CD14-positive monocyte (primary cell): ENCODE data around the gene EML6. TPM values are rescaled to one million over a fixed set of nuclear protein-coding genes. Genes with fewer than 3 reads are reported as not detected.

Experiments
- DNase-seq, 3 donors: peaks; one replicate each; pipeline ENCODE4 v3.0.0-alpha.2; 2011 to 2022
- H2AFZ ChIP-seq: 2 replicates; pipeline ENCODE4 v1.6.0; 2012; ENCODE audit warnings: mild to moderate bottlenecking, low read depth, low read length, inconsistent platforms; ENCODE audit not compliant: insufficient read depth, poor library complexity, severe bottlenecking
- H3K27ac ChIP-seq, 2 donors: 1 replicate in 1 of 2; 2 replicates in 1 of 2; pipeline ENCODE4 v1.5.1; 2012 to 2013; ENCODE audit warnings: low read length in 2 of 2, control low read depth in 1 of 2, inconsistent platforms in 1 of 2, low read depth in 1 of 2, mild to moderate bottlenecking in 1 of 2
- H3K27me3 ChIP-seq, 2 donors: one replicate each; pipeline versions ENCODE4 v1.6.0 to v1.6.1; 2011 to 2013; ENCODE audit warnings: low read length in 2 of 2; ENCODE audit not compliant: control insufficient read depth in 2 of 2, insufficient read depth in 2 of 2
- H3K36me3 ChIP-seq, 2 donors: replicated peaks in 1 of 2; 1 replicate in 1 of 2; 2 replicates in 1 of 2; pipeline versions ENCODE4 v1.5.1 to v1.6.1; 2012 to 2013; ENCODE audit warnings: low read length in 2 of 2, control low read depth in 1 of 2, inconsistent platforms in 1 of 2, mild to moderate bottlenecking in 1 of 2; ENCODE audit not compliant: insufficient read depth in 2 of 2, control insufficient read depth in 1 of 2
- H3K4me1 ChIP-seq, 2 donors: 1 replicate in 1 of 2; 2 replicates in 1 of 2; pipeline versions ENCODE4 v1.5.1 to v1.6.1; 2012 to 2013; ENCODE audit warnings: low read length in 2 of 2, control low read depth in 1 of 2, inconsistent platforms in 1 of 2, mild to moderate bottlenecking in 1 of 2, moderate library complexity in 1 of 2; ENCODE audit not compliant: insufficient read depth in 2 of 2, control insufficient read depth in 1 of 2
- H3K4me2 ChIP-seq: replicated peaks from 2 replicates; pipeline ENCODE3; 2012; ENCODE audit warnings: low read length, moderate library complexity, mild to moderate bottlenecking; ENCODE audit not compliant: poor library complexity, severe bottlenecking; ENCODE audit errors: extremely low read depth
- H3K4me3 ChIP-seq, 3 experiments: fragments of 200-600 bp in 1 of 3; sonication (generic) in 1 of 3; replicated peaks in 1 of 3; 1 replicate in 2 of 3; 2 replicates in 1 of 3; pipeline ENCODE4 v1.5.1; 2011 to 2013; ENCODE audit warnings: low read length in 3 of 3, mild to moderate bottlenecking in 3 of 3, control low read depth in 2 of 3, low read depth in 2 of 3, inconsistent platforms in 1 of 3, moderate library complexity in 1 of 3
- H3K79me2 ChIP-seq: 2 replicates; pipeline ENCODE4 v1.6.0; 2012; ENCODE audit warnings: mild to moderate bottlenecking, control low read depth, inconsistent platforms, low read length, moderate library complexity; ENCODE audit not compliant: insufficient read depth
- H3K9ac ChIP-seq: 2 replicates; pipeline ENCODE4 v1.6.0; 2017; ENCODE audit warnings: low read length, mild to moderate bottlenecking; ENCODE audit not compliant: insufficient read depth, poor library complexity, severe bottlenecking
- H3K9me3 ChIP-seq, 2 donors: replicated peaks in 1 of 2; 1 replicate in 1 of 2; 2 replicates in 1 of 2; pipeline versions ENCODE4 v1.5.1 to v1.6.1; 2012 to 2013; ENCODE audit warnings: low read length in 2 of 2, control low read depth in 1 of 2; ENCODE audit not compliant: control insufficient read depth in 1 of 2, insufficient read depth in 1 of 2
- H4K20me1 ChIP-seq: 2 replicates; pipeline ENCODE4 v1.6.0; 2012; ENCODE audit warnings: mild to moderate bottlenecking, low read length, control low read depth, moderate library complexity; ENCODE audit not compliant: insufficient read depth
- H3K27ac Mint-ChIP-seq, 7 donors: one replicate each; pipeline ENCODE4 v1.8.0; 2020; ENCODE audit warnings: mild to moderate bottlenecking in 7 of 7, mixed read lengths in 7 of 7, moderate library complexity in 6 of 7, inconsistent platforms in 2 of 7
- H3K27me3 Mint-ChIP-seq, 3 donors: one replicate each; pipeline ENCODE4 v1.8.0; 2021 to 2022; ENCODE audit warnings: low read depth in 3 of 3, mild to moderate bottlenecking in 3 of 3, mixed read lengths in 3 of 3, moderate library complexity in 3 of 3, inconsistent platforms in 1 of 3
- H3K36me3 Mint-ChIP-seq, 2 donors: one replicate each; pipeline ENCODE4 v1.8.0; 2020; ENCODE audit warnings: mixed read lengths in 2 of 2, inconsistent platforms in 1 of 2, mild to moderate bottlenecking in 1 of 2
- H3K4me1 Mint-ChIP-seq: one replicate; pipeline ENCODE4 v1.8.0; 2020; ENCODE audit warnings: mild to moderate bottlenecking, mixed read lengths
- H3K4me3 Mint-ChIP-seq, 2 donors: one replicate each; pipeline ENCODE4 v1.8.0; 2020; ENCODE audit warnings: mild to moderate bottlenecking in 2 of 2, mixed read lengths in 2 of 2, moderate library complexity in 1 of 2
- H3K9me3 Mint-ChIP-seq, 7 donors: one replicate each; pipeline ENCODE4 v1.8.0; 2020 to 2022; ENCODE audit warnings: mixed read lengths in 7 of 7, mild to moderate bottlenecking in 6 of 7, moderate library complexity in 6 of 7, inconsistent platforms in 2 of 7
- CTCF ChIP-seq: fragments of 200-600 bp; IDR thresholded peaks from one replicate; pipeline ENCODE4 v1.8.0; 2022; ENCODE audit warnings: antibody characterized with exemption, mild to moderate bottlenecking
- WGBS: methylation state at CpG from one replicate; pipeline ENCODE4 v1.1.5; 2013; ENCODE audit warnings: missing lambda C conversion rate; ENCODE audit not compliant: insufficient coverage; 5-methylcytosine and 5-hydroxymethylcytosine counted together
- intact Hi-C, 2 donors: fragments of 100-400 bp; cut with micrococcal nuclease; formaldehyde crosslinking; loops; one replicate each; pipeline versions ENCODE4 v1.15.0 to v1.15.1; 2023
- polyA plus RNA-seq, 3 donors: library from polyadenylated mRNA; depleted of rRNA in 1 of 3; unstranded in 2 of 3; stranded (reverse) in 1 of 3; fragments of 300-500 nt in 2 of 3; fragments of >200 nt in 1 of 3; fragmentation: Illumina TruSeq in 2 of 3; gene quantifications; 1 replicate in 2 of 3; 2 replicates in 1 of 3; pipeline ENCODE4 v1.2.3, GENCODE V29; 2012 to 2021

The EML6 gene
- polyA plus RNA-seq, 3 donors = 0.79 TPM; not detected in 2

- no peaks in the 10 kb centered on the region for H3K9me3 ChIP-seq
- no peaks in the 10 kb centered on the region for H3K27me3 ChIP-seq
- no peak overlapping the region for H3K4me3 ChIP-seq
- H3K27ac ChIP-seq = no peak overlapping the region
- H3K79me2 ChIP-seq = no peaks in the 10 kb centered on the region
- H3K4me1 Mint-ChIP-seq = peaks cover 14% of the 10 kb centered on the region
- no peak overlapping the region for H3K4me2 ChIP-seq
- no peak overlapping the region for H3K27ac Mint-ChIP-seq
- TF ChIP-seq CTCF = no peak
- H3K9ac ChIP-seq = no peak overlapping the region
- peaks cover 0 to 4% (median 0%) of the 10 kb centered on the region in 3 donors for H3K27me3 Mint-ChIP-seq
- no peak for DNase-seq
- no peaks in the 10 kb centered on the region for H4K20me1 ChIP-seq
- no peaks in the 10 kb centered on the region for H3K9me3 Mint-ChIP-seq
- H3K36me3 ChIP-seq = no peaks in the 10 kb centered on the region
- intact Hi-C loops = loop anchor here in 1 of 2 donors (5.0 kb wide), 1 partner anchor 271 kb away; no protein-coding TSS in a partner anchor
- WGBS = 100% methylated on average over 2 of the region's 9 CpGs
- no peaks in the 10 kb centered on the region for H3K36me3 Mint-ChIP-seq
- no peak overlapping the region for H3K4me3 Mint-ChIP-seq
- no peak overlapping the region for H2AFZ ChIP-seq
- H3K4me1 ChIP-seq = peaks cover 8 to 13% of the 10 kb centered on the region in 2 donors
These were observed 177.9 kb downstream of the EML6 start for GRCh38 chr2:54901224-54901986.

GRCh38 chr2:54902763-54903162 lies 179.3 kb downstream of the EML6 start:
- no peaks in the 10 kb centered on the region for H3K36me3 Mint-ChIP-seq
- no peak overlapping the region for H3K4me2 ChIP-seq
- no peak overlapping the region for H3K4me3 ChIP-seq
- H3K4me3 Mint-ChIP-seq = no peak overlapping the region
- no peaks in the 10 kb centered on the region for H3K79me2 ChIP-seq
- no peaks in the 10 kb centered on the region for H3K27me3 ChIP-seq
- intact Hi-C loops = loop anchor here in 1 of 2 donors (5.0 kb wide), 1 partner anchor 270 kb away; no protein-coding TSS in a partner anchor
- no peaks in the 10 kb centered on the region for H4K20me1 ChIP-seq
- no peak for TF ChIP-seq CTCF
- H3K27ac Mint-ChIP-seq = no peak overlapping the region
- no peak for DNase-seq
- peaks cover 8 to 13% of the 10 kb centered on the region in 2 donors for H3K4me1 ChIP-seq
- H3K27ac ChIP-seq = no peak overlapping the region
- H3K36me3 ChIP-seq = no peaks in the 10 kb centered on the region
- H3K9me3 ChIP-seq = no peaks in the 10 kb centered on the region
- no peak overlapping the region for H2AFZ ChIP-seq
- WGBS = no CpG with 5 or more reads among the region's 7 CpGs
- no peak overlapping the region for H3K9ac ChIP-seq
- H3K27me3 Mint-ChIP-seq = peaks cover 0 to 2% (median 0%) of the 10 kb centered on the region in 3 donors
- H3K9me3 Mint-ChIP-seq = no peaks in the 10 kb centered on the region
- H3K4me1 Mint-ChIP-seq = peaks cover 14% of the 10 kb centered on the region
